NCI-H1436 treated with DMSO at 0.1 percent for 48 hours (cell line): ENCODE data around the gene WTAP.
"Not testable (repeated sequence)": the region's sequence is repeated elsewhere in the genome, so short reads cannot be mapped to it uniquely, and the experiment has no call there.

ENCODE experiments used
- DNase-seq: peaks from one replicate; lab custom pipeline; 2025; lab: John Stamatoyannopoulos, UW

The WTAP gene

DNA sequence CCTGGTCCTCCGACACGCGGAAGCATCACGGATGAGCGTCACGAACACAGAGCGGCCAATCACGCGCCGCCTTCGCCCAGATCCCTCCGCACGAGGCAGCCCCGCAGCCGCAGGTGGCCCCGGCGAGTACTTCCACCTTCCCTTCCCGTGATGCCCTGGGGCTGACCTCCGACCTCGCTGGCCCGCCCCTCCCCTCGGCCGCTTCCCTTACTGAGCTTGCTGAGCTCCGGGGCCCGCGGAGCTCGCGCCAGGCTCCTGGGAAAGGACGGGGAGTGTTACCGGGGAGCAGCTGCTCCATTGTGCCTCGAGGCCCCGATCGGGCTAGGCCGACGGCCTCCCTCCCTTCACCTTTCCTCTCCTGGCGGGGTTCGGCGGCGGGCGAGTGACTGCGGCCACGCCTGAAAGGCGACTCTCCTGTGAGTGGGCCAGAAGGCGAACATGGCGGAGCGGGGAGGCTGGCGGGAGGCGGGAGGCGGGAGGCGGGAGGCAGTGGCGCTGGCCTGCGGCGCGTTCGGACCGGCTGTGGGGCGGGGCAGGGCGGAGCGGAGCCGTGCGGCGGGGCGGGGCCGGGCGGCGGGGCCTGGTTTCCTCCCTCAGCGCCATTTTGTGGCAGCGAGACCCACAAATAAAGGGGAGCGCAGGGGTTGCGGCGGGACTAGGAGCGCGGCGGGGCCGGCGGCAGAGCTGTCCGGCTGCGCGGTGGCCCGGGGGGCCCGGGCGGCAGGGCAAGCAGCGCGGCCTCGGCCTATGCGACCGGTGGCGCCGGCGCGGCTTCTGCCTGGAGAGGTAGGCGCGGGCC is at the start of gene WTAP:
Gene WTAP (plus strand): TSS at position 589 of the 799 bp plus-strand sequence. CDS start 8,760 bp downstream, outside the sequence.
- DNase-seq = peak; percentile 87

DNA sequence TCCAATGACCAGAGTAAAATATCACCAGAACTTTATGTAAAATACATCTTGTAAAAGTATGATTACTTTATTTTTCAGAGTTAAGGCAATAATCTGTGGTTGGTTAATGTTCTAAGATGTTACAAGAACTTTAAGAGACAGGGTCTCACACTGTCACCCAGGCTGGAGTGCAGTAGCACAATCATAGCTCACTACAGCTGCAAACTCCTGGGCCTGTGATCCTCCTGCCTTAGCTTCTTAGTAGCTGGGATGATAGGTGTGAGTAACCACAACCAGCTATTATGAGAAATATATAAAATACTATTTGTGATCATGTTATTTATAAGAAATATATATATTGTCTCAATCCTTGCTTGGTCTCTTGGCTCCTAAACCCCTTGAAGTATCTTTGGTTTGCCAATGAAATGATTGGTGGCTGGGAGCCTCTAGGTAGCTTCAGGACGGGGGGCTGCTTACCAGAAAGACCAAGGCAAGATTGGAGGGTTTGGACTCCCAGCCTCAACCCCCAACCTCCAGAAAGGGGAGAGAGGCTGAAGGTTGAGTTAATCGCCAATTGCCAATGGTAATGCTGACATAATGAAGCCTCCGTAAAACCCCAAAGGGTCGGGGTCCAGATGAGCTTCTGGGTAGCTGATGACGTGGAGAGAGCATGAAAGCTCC is 49.7 kb upstream of the WTAP start:
- no peak for DNase-seq

DNA sequence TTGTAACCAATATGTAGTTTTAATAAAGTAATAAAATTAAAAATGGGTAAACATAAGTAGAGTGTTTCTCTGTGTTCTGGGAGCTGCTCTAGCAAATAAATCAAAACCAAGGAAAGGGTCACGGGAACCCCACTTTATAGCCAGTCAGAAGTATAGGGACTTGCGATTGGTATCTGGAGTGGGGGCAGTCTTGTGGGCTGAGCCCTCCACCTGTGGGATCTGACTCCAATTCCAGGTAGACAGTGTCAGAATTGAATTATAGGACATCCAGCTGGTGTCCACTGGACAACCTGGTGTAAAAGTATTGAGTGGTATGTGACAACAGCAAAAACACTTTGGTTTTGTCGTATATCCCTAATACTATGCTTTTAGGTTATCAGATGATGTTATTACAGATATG is 48.7 kb upstream of the WTAP start:
- no peak for DNase-seq

DNA sequence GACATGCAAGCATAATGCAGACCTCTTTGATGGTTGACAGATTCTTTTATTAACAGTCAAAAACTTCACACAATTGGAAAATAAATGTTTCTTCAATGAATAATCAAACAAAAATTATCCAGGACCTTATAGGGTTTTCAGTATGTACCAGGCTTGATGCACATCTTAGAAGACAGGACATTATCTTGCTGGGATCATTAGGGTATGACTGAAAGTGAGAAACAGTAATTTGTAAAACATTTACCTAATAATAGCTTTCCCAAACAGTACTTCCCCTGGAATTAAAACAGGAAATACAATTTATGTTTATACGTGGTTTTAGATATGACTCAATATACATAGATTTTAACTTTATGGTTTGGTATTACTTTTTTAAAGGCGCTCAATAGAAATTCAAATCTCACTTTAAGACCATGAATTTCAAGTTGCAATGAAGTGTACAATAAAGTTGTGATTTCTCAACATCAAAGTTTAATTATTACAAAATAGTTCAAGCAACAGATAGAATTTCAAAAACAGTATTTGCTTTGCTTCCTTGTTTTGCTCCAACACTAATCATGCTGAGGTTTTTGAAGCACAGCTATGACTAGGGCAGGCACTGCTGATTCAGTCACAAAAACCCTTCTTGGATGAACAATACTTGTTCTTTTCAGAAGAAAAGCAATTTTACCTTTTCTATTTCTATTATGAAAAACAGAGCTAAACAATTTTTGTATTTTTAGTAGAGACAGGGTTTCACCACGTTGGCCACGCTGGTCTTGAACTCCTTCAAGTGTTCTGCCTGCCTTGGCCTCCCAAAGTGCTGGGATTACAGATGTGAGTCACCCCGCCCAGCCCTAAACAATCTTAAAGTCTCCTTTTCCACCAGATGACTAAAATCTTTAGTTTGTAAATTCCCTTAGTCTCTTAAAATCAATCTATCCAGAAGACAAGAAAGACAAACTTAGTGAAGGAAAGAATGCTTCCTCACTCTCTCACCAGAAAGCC is 47.9 kb upstream of the WTAP start:
- DNase-seq = no peak

DNA sequence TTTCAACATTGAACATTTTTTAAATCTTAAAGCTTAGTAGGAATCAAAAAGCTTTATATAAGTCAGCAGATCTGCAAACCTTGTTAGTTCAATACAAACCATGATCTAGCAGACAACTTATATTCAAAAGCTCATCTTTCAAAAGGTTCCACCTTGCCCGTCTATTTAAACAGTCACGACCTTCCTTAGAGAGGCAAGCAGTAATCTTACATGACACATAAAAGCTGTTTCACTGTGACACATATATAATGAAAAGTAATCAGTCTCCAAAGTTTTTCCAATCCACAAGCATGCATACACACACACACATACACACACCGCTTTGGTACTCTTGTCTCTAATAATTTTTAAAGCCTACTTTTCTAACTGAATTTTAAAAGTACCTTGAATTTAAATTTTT is 47.2 kb upstream of the WTAP start:
- no peak for DNase-seq

DNA sequence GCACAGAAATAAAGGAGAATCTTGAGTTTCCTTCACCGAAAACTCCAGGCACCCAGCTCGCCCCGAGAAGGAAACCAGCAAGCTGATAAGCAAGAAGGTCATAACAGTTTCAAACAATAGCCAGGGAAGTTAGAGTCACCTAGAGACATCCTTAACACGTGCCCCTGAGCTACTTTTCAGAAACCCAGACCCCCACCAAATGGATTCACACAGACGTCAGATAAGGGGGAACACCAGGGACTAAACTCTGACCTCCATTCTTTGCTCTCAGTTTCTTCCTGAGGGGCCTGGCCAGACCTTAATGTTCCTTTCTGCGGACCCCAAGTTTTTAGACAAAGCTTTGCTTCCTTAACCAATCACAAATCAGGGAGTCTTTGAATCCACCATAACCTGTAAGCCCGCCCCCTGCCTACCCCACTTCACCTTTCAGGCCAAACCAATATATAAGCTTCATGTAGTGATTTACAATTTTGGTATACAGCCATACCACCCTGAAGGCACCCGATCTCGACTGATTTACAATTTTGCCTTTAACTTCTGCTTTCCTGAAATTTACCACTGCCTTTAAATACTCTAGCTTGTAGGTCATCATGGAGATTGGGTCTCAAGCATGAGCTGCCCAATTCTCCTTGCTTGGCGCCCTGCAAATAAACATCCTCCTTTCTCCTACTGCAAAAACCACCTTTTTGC is 46.0 kb upstream of the WTAP start:
- no peak for DNase-seq

DNA sequence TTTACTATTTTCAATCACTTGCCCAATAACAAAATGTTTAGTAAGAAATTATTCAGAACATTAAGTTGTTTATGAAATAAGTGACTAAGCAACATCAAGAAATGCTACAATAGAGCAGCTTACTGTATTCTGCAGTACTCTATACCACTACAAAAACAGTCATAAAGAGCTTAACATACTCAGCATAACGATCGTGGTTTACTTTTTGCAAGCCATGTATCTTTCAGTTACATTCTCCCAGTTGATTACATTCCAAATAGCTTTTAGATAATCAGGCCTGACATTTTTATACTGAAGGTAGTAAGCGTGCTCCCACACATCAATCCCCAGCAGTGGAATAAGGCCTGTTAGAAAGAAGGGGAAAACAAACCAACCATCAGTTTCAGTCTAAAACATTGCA is 45.0 kb upstream of the WTAP start:
- no peak for DNase-seq

DNA sequence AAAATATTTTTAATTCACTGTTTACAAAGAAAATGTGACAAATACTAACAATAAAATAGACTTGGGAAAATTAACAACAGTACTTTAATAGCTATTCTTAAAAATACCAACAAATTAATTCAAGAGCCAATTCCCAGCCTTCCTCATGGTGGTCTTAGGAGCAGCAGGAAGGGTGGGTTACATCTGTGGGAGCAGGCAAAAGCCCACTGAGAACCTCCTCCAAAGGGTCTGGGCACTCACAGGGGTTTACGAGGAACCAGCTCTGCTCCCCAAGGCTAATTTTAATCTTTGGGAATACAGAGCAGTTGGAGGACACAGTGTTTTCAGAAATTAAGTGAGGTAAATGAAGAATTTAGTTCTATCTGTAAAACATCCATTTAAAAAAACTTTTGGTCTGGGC is 44.5 kb upstream of the WTAP start:
- no peak for DNase-seq

DNA sequence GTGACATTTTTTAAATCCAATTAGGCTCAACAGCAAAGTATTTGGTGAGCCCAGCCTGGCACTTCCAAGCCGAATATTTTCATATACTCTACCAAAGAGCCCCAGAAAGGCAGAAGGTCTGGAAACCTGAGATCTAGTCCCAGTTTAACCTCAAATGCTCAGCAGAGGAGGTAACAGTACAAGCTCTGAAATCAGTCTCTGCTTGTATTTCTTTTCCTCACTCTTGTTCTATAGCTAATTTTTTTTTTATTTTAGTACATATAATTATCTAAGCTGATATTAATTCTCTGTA is 43.3 kb upstream of the WTAP start:
- DNase-seq = no peak

DNA sequence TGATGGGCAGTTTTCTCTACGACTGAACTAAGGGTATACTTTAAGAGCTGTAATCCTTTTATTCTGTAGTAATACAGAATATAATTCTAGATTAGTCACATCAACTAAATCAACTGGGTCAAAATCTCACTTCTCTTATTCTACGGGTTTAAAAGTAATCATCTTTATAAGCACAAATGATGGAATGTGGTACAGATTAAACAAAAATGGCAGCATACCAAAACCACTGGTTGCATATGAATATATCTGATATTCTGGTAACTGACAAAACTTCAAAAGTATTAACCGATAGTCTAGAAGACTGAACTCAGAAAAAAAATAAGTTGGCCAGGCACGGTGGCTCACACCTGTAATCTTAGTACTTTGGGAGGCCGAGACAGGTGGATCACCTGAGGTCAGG is 41.3 kb upstream of the WTAP start:
- DNase-seq = no peak

DNA sequence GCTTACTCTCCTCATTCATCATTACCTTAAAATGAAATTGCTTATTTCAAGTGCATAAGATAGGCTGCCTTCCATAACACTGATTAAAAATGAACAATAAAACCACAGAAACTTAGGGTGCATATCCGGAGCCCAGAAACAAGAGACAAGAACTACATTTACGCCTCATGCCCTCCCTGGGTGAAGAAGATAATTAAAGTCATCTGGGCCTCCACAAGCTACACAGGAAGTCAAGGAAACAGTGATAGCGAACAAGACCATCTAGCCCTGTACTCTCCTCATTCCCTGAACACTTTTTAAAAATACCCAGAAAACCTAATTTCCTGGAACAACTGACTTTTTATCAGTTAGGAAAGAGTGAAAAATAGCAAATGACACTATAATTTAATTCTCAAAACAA is 40.6 kb upstream of the WTAP start:
- DNase-seq = no peak

DNA sequence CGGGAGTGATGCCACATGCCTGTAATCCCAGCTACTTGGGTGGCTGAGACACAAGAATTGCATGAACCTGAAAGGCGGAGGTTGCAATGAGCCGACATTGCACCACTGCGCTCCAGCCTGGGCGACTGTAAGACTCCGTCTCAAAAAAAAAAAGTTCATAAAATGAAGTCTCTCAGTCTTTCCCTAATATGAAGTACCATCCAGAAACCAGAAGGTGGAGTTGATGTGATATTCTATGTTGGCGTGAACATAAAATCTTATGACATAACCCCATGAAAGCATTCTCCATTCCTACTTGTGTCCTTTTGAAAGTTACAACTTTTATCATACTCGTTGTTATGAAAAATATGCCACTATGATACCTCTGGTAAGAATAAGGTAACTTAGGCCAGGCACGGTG is 40.0 kb upstream of the WTAP start:
- DNase-seq = no peak

DNA sequence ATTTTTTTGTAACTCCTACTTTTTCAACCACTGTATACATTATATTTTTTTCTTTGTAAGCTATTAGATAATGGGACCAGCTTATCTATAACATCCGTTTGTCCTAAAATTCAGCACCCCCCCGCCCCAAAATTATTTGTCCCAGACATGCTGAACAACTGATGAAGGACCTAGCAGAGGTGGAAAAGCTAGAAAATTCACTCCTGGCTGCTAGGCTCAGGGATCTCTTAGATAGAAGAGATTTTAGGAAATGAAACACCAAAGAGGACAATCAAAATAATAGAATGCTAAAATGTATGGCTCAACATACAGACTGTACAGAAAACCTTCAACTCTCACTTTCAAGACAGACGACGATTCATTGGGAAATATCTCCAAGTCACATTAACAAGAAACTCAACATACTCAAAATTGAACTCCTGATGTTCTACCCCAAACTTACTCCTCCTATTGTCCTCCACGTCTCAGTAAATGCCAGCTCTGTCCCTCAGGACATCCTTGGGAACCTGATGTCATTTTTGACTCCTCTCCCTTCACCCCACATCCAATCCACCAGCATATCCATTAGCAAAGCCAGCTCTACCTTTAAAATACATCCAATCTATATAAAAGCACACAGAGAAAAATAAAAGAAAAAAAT is 38.9 kb upstream of the WTAP start:
- no peak for DNase-seq

DNA sequence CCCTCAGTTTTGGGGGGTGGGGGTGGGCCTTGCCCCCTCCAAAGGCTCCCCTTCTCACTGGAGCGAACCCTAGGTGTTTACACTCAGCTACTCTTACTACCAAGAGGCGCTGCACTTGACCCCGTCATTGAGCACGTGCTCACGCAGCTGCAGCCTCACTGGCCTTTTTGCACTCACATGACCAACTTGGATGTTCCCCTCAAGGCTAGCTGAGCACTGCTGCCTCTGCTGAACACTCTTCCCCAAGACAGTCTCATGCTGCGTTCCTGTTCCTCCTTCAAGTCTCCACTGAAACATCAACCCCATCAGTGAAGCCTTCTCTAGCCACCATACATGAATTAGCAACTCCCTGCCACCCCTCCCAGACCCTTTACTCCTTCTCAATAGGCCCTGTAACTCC is 38.3 kb upstream of the WTAP start:
- DNase-seq = no peak

DNA sequence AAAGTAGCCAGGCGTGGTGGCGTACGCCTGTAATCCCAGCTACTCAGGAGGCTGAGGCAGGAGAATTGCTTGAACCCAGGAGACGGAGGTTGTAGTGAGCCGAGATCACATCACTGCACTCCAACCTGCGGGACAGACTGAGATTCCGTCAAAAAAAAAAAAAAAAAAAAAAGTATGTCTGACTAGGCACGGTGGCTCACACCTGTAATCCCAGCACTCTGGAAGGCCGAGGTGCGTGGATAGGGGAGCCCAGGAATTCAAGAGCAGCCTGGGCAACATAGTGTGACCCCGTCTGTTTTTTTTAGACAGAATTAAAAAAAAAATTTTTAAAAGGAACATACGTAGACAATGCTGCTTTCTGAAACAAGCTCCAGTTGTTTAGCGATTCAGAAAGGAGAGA is 37.2 kb upstream of the WTAP start:
- not testable (repeated sequence) for DNase-seq

DNA sequence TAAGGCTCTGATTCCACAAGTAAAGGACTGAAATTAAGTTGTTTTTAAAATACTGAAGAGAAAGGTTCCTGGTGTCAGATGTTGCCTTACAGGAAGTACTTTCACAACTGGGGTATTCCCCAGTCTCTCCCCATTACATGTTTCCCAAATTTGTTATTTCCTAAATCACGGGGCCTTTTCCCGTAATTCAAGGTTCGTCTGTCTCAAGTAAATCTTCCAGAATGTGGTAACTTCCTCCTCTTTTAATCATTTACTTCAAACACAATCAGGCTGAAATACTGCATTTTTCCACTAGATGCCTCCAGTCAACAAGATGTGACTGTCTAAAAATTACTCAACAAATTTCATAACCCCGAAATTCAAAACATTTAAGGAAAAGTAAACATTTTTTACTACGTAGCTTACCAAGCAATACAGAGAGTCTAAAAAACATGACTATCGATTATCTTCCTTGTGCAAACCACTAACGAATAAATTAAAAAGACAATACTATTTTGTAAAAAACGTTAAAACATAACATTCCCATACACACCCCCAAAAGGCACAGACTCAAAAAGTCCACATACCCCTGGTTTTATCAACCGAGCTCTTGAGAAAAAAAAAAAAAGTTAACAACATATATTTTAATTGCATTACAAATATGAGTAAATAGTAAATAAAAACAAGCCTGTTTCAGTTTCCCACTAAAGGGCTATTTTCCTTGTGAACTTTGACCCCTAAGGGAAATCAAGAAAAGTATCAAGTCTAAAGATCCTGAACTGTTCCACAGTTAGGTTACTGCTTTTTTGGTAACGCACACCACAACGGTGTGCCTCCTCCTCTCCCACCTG is 36.0 kb upstream of the WTAP start:
- no peak for DNase-seq

DNA sequence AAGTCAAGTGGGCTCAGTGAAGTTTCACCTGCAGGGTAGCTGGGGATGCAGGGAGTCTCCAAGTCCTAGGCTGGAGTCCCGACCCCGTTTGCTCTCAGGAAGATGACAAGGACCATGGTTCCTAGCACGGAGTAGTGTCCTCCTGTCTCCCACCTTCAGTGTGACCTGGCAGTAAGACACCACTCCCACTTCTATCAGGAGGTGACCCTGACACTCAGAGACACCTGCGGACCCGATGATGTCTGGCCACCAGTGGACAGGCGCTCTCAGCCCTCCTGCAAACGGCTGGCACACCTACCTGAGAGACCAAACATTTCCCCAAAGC is 35.4 kb upstream of the WTAP start:
- DNase-seq = no peak

DNA sequence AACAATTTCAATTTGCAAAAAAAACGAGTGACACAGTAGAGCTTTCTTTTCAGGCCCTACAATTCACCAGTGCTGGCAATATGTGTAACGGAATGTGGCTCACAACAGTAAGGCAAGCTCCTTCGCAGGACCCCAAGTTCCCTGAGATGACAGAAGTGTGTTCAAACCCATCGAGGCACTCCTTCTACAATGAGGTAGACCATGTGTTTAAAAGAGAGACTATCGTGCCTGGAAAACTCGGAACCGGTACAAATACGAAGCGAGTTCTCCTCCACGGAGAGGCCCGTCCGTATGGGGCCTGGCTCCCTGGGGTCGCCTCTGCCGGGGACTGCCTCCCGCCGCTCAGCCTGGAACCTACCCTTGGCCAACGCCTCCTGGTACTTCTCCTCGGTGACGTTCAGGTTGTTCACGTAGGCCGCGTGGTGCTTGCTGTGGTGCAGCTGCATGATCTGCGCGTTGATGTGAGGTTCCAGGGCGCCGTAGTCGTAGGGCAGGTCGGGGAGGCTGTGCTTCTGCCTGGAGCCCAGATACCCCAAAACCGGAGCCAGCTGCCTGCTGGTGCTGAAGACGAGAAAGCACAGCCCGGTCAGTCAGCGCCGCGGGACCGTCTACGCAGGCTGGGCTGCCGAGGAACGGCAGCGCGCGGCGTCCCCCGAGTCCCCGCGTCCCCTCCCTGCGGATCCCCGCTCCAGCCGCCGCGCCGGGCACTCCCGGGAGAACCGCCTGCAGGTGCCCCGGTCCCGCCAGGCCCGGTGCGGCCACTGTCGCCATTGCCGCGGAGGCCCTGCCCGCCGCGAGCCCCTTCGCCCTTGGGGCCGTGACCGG is 34.8 kb upstream of the WTAP start:
- no peak for DNase-seq

DNA sequence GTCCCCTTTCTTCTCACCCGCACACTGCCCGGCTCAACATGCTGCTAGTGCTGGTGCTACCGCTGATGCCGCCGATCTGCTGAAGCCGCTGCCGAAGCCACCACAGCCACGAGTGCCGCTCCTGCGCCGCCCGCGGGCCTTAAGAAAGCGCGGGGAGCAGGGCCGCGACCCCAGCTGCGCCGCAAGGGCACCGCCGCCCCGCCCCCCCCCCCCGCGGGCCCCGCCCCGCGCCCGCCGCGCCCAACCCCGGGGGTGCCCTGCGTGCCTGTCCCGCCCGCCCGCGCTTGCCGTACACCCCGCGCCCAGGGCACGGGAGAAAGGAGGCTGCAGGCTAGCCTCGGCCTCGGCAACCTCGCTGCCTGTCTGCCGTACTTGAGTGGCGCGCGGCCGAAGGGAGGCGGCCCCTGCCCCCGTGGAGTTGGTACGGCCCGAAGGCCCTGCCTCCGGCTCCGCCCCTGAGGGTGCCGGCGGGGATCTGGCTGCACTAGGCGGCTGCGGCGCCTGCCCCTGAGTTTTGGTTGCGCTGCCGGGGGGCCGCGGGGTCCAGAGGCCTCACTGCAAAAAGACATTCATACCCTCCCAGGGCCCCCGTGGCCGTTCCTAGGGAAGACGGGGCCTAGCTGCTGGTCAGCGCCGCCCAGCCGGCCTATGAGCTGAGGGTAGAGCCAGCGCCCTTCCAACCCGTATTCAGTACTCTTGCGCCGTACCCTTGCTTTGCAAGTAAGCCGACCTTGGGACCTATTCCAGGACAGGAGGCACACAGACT is 34.0 kb upstream of the WTAP start, which contains the start of gene SOD2:
Gene SOD2 (minus strand): TSS at position 114 of the 766 bp plus-strand sequence. CDS start 74 bp downstream, at position 40.
- peak; percentile 37 for DNase-seq
